Activated CD8-positive, alpha-beta memory T cell treated with anti-CD3 and anti-CD28 coated beads, Interleukin-2, amount 50 U/mL, for 1 hour (primary cell): ENCODE measurements around the gene ZNF692.

Experiments
- DNase-seq: peaks from one replicate; pipeline ENCODE4 v3.0.0-alpha.2; 2020; ENCODE audit errors: extremely low read depth

Gene ZNF692

DNA sequence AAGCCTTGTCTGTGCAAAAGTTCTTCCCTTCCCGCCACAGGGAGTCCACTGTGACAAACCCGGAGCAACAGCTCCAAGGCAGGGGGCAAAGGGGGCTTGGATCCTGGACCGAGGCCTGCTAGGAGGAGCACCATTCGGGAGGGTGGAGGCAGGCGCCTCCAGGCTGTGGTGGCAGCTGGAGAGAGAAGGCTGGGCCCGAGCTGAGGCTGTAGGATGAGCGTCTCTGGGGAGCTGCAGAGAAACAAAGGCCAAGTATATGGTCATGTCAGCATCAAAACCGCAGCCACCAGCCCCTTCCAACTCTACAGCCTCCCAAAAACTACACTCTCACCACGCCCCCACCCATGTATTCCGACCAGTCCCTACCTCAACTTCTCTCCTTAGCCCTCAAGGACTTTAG, 33.7 kb downstream of the ZNF692 start:
- DNase-seq, result no peak

- DNase-seq, result no peak
These were observed 34.2 kb downstream of the ZNF692 start for GRCh38 chr1:248824701-248825100.

DNA sequence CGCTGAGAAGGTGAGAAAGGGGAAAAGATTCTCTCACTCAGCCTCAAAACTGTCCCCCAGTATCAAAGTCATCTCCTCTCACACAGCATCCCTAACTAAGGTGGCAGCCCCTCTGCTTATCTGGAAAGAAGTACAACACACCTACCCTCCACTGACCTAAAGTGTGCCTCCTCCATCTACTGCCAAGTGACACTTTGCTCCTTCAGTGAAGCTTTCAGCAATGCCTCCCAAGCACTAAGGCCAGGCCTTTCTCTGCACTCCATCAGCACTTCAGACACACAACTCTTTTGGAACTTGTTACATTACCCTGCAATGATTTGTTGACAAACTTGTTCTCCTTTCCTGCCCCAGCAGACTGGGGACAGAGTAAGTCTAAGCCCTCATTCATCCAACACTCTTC, 34.6 kb downstream of the ZNF692 start:
- DNase-seq, result no peak

GRCh38 chr1:248823517-248824001, 35.3 kb downstream of the ZNF692 start:
- DNase-seq, result no peak

- no peak for DNase-seq
These were observed 36.5 kb downstream of the ZNF692 start for GRCh38 chr1:248822148-248823032.

- DNase-seq, result no peak
These were observed 37.2 kb downstream of the ZNF692 start for GRCh38 chr1:248821641-248822040.

GRCh38 chr1:248821101-248821500, 37.8 kb downstream of the ZNF692 start:
- no peak for DNase-seq

DNA sequence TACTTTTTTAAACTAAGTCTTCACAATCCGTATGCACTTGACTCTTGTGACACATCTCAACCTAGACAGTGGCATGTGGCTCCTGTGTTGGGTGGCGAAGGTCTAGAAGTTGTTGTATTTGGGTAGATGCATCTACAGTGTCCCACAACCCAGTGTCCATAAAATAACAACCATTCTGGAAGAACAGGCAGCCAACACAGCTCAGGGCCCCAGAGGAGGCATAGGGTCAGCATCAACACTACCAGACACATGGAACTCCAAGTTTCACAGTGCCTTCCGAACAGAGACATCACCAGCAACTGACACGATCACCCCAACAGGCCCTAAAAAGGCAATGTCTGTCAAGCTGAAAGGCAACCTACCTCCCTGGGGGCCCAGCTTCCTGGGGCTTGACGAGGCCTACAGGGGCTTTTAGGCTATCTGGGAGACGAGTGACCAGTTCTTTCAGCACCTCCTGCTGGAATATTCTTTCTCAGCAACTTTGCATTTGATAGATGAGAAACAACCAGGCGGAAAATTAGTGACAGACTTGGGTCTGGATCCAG, 38.8 kb downstream of the ZNF692 start:
- no peak for DNase-seq

DNA sequence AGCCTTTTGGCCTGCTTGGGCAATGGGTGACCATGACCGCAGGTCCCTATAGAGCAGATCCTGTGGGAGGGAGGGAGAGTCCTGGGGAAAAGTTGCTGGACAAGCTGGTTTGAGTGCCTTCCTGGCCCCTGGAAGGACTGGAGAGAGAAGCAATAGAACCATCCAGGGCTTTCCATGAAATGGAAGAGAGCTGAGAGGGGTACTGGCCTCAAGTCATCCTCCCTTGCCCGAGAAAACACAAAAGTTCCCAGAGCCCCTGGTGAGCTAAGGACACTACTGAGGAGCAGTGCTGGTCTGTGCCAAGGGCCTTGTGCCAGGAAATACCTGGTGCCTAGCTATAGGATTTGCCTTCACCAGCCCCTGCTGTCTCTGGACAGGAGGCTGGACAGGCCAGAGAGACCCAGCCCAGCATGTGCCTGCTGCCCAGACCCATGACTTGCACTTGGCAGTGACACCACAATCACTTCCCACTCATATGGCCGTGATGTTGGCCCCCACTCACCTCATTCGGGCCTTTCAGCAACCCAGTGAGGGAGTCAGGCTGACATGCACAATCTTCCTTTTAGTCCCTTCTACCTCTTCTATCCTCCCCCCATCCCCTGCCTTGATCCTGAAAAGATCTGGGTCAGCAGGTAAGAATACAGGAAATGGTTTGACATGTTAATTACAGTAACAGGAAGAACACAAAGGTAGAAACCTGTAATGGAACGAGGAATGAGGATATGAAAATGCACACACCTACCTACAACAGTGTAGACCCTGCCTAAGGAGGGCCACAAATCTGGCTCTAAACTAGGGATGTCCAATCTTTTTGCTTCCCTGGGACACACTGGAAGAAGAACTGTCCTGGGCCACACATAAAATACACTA, 40.1 kb downstream of the ZNF692 start:
- no peak for DNase-seq

- DNase-seq, result no peak
These were observed 41.8 kb downstream of the ZNF692 start for GRCh38 chr1:248817065-248817464.

DNA sequence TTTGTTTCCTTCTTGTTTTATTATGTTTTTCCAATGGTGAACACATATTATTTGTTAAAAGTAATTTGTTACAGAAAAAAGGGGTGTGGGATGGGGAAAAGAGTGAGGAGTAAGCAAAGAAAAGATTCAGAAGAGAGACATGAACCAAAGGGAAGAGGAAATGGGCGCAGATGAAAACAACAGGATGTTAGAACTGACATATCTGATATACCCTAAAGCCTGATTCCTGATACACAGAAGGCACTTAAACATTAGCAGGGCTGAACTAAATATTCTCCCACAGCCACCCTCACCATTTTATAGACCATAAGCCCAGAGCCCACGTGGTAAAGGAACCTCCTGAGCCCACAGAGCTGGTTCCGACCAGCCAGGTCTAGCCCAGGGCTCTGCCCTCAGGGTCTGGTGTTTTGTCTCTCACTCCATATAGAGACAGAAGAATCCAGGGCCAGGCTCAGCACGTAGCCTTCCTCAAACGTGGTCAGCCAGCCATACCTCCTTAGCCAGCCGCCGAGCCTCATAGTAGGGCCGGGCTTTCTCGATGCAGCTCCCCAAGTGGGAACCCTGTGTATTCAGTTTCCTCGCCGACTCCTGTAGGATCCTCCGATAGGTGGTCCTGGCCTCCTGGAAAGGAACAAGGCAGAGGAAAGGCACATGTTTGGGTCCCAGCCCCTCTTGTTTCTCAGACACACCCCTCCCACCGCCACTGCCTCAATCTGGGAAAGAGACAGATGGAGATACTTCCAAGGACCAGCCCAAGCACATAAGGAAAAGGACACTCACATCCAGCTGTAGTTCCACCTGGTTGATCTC, 42.6 kb downstream of the ZNF692 start:
- DNase-seq, result no peak

- DNase-seq, result no peak
These were observed 43.4 kb downstream of the ZNF692 start for GRCh38 chr1:248815407-248816034.

GRCh38 chr1:248814351-248814750, 44.5 kb downstream of the ZNF692 start:
- DNase-seq, result no peak

DNA sequence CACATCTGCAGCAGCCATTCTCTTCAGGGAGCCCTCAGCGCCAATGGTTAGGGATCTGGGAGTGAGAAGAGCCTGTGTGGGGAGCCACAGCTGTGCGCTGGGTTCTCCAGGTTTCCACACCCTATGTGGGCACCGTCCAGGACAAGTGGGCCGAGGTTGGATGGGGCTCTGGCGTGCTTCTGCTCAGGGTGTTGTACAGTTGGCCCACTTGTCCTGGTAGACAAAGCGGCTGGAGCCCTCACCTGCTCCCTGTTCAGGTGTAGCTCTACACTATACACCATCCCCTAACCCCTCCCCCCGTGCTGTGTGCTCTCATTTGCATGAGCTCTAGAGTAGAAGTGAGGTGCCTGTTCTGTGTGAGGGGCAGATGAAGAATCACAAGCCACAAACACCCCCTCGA, 45.3 kb downstream of the ZNF692 start:
- DNase-seq, result no peak

GRCh38 chr1:248812736-248813425, 46.0 kb downstream of the ZNF692 start:
- DNase-seq, result no peak

- DNase-seq, result no peak
These were observed 47.1 kb downstream of the ZNF692 start for GRCh38 chr1:248811514-248812490.

GRCh38 chr1:248810727-248811513, 48.0 kb downstream of the ZNF692 start:
- DNase-seq, result no peak

GRCh38 chr1:248810000-248810726, 48.7 kb downstream of the ZNF692 start:
- DNase-seq, result no peak
